Measurements from ENCODE around the gene TSPAN18.

- TF ChIP-seq BHLHE40 (IDR thresholded peaks at IDR 0.05; ENCODE audit: borderline replicate concordance in 1 of 2, low read depth in 2 of 2, low read length in 1 of 2), result no peak
- TF ChIP-seq CTCF (IDR thresholded peaks at IDR 0.05 in 2 of 3, conservative IDR thresholded peaks at IDR 0.05 in 1 of 3; ENCODE audit: control insufficient read depth in 2 of 3, extremely low read depth in 1 of 3, insufficient read depth in 1 of 3, low read depth in 3 of 3, low read length in 3 of 3), result no peak
- TF ChIP-seq ZNF274 (IDR thresholded peaks at IDR 0.05; ENCODE audit: insufficient read depth, insufficient read length), result no peak
- TF ChIP-seq CREB1 (IDR thresholded peaks at IDR 0.05; ENCODE audit: low read depth), result no peak
- no peak for TF ChIP-seq ATF2 (IDR thresholded peaks at IDR 0.05; ENCODE audit: low read length)
- no peak for TF ChIP-seq EP300 (IDR thresholded peaks at IDR 0.05; ENCODE audit: borderline replicate concordance in 1 of 2, control insufficient read depth in 1 of 2, low read depth in 2 of 2, low read length in 2 of 2)
- TF ChIP-seq USF2 (IDR thresholded peaks at IDR 0.05; ENCODE audit: borderline replicate concordance, low read depth, low read length), result no peak
- TF ChIP-seq POLR2A (IDR thresholded peaks at IDR 0.05; ENCODE audit: low read depth, low read length), result no peak
- no peak for TF ChIP-seq NR2C2 (IDR thresholded peaks at IDR 0.05; ENCODE audit: borderline replicate concordance, control insufficient read depth, insufficient read length, low read depth)
- no peak for TF ChIP-seq CHD1 (IDR thresholded peaks at IDR 0.05; ENCODE audit: low read depth, low read length)
- no peak for TF ChIP-seq IKZF1 (conservative IDR thresholded peaks at IDR 0.05)
These were observed 213.1 kb downstream of the TSPAN18 start for GRCh38 chr11:44939673-44940395.
